ENCODE data around the gene PXMP4.

DNA sequence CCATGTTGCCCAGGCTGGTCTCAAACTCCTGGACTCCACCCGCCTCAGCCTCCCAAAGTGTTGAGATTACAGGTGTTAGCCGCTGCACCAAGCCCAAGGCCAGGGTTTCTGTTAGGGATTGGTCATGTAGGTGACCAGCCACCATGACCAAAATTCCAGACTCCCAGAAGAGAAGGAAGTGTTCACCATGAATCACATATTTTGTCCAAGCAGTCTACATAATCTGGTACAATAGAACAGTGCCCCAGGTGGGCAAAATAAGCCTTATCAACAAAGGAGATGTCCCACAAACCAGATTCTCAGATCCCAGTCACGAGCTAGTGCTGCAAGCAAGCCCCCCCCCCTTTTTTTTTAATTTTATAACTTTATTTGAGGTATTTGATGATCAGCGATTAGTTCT, 31.7 kb upstream of the PXMP4 start:
- TF ChIP-seq, protein P1, sequence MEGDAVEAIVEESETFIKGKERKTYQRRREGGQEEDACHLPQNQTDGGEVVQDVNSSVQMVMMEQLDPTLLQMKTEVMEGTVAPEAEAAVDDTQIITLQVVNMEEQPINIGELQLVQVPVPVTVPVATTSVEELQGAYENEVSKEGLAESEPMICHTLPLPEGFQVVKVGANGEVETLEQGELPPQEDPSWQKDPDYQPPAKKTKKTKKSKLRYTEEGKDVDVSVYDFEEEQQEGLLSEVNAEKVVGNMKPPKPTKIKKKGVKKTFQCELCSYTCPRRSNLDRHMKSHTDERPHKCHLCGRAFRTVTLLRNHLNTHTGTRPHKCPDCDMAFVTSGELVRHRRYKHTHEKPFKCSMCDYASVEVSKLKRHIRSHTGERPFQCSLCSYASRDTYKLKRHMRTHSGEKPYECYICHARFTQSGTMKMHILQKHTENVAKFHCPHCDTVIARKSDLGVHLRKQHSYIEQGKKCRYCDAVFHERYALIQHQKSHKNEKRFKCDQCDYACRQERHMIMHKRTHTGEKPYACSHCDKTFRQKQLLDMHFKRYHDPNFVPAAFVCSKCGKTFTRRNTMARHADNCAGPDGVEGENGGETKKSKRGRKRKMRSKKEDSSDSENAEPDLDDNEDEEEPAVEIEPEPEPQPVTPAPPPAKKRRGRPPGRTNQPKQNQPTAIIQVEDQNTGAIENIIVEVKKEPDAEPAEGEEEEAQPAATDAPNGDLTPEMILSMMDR (IDR thresholded peaks at IDR 0.05) = no peak
- TF ChIP-seq EP300 (IDR thresholded peaks at IDR 0.05) = no peak

All from sigmoid colon (tissue), 4 donors.